HEK293T (cell line): ENCODE results near the gene KLF7.

ENCODE experiments used
- ARNT ChIP-seq: fragments of 450-650 bp; IDR thresholded peaks from 2 replicates; pipeline ENCODE4 v1.6.1; 2017; ENCODE audit warnings: mild to moderate bottlenecking
- FOXA1 ChIP-seq: fragments of 450-650 bp; IDR thresholded peaks from 2 replicates; pipeline ENCODE4 v1.6.1; 2016; ENCODE audit warnings: mild to moderate bottlenecking
- FOXM1 ChIP-seq: fragments of 450-650 bp; IDR thresholded peaks from 2 replicates; pipeline ENCODE4 v1.6.1; 2017; ENCODE audit warnings: mild to moderate bottlenecking, borderline replicate concordance

- TF ChIP-seq FOXM1 (no peak), ARNT (no peak), FOXA1 (no peak)
Observed at GRCh38 chr2:207067473-207067872, 98.3 kb downstream of the KLF7 start.
